SU-DHL-6 (cell line): ENCODE data around the gene LENG9.

ENCODE experiments used
- H2AFZ ChIP-seq: fragments of 200-600 bp; sonication (generic); 2 replicates; pipeline ENCODE4 v1.6.1; 2014; ENCODE audit warnings: low read depth, mild to moderate bottlenecking, moderate library complexity, mixed read lengths, antibody characterized with exemption, low read length; ENCODE audit not compliant: severe bottlenecking
- H3F3A ChIP-seq: fragments of 200-600 bp; shearing (Covaris generic); 2 replicates; pipeline ENCODE4 v1.6.0; 2016; ENCODE audit warnings: antibody characterized with exemption, mild to moderate bottlenecking; ENCODE audit not compliant: insufficient read depth
- H3K27ac ChIP-seq: fragments of 200-600 bp; sonication (generic); 2 replicates; pipeline ENCODE4 v1.5.1; 2016; ENCODE audit warnings: low read depth, mild to moderate bottlenecking, low read length, moderate library complexity, mixed read lengths
- H3K27me3 ChIP-seq: fragments of 200-600 bp; sonication (generic), shearing (Covaris generic); 2 replicates; pipeline ENCODE4 v1.6.0; 2014; ENCODE audit warnings: mild to moderate bottlenecking, low read length
- H3K36me3 ChIP-seq: fragments of 200-600 bp; sonication (generic); 2 replicates; pipeline ENCODE4 v1.6.1; 2014; ENCODE audit warnings: mild to moderate bottlenecking, low read length, mixed read lengths
- H3K4me2 ChIP-seq: fragments of 300-600, 200-600 bp; shearing (Covaris generic), sonication (generic); 2 replicates; pipeline ENCODE4 v1.6.0; 2014; ENCODE audit warnings: low read length, low read depth, mild to moderate bottlenecking; ENCODE audit not compliant: poor library complexity, severe bottlenecking
- H3K4me3 ChIP-seq: fragments of 200-600 bp; sonication (generic); 2 replicates; pipeline ENCODE4 v1.5.1; 2014; ENCODE audit warnings: antibody characterized with exemption, low read length, mild to moderate bottlenecking, mixed read lengths; ENCODE audit not compliant: insufficient read depth, poor library complexity, severe bottlenecking
- H3K79me2 ChIP-seq: fragments of 200-600 bp; sonication (generic); 2 replicates; pipeline ENCODE4 v1.6.1; 2014; ENCODE audit warnings: mild to moderate bottlenecking, low read length, moderate library complexity; ENCODE audit not compliant: insufficient read depth
- H3K9ac ChIP-seq: fragments of 200-600 bp; sonication (generic); 2 replicates; pipeline ENCODE4 v1.7.0; 2014; ENCODE audit warnings: mild to moderate bottlenecking, low read length
- H3K9me2 ChIP-seq: fragments of 200-600 bp; sonication (generic); replicated peaks from 2 replicates; pipeline ENCODE4 v1.6.1; 2014; ENCODE audit warnings: low read length; ENCODE audit not compliant: insufficient read depth
- H3K9me3 ChIP-seq: fragments of 200-600 bp; sonication (generic); 2 replicates; pipeline ENCODE4 v1.6.1; 2014; ENCODE audit warnings: low read length, mixed read lengths; ENCODE audit not compliant: insufficient read depth
- H4K20me1 ChIP-seq: fragments of 200-600 bp; sonication (generic); 2 replicates; pipeline ENCODE4 v1.6.1; 2014; ENCODE audit warnings: low read depth, mild to moderate bottlenecking, antibody characterized with exemption, low read length, moderate library complexity, mixed read lengths
- CTCF ChIP-seq: fragments of 200-600 bp; sonication (generic); IDR thresholded peaks from one replicate; pipeline ENCODE4 v1.5.1; 2017; ENCODE audit warnings: antibody characterized with exemption, mild to moderate bottlenecking, low read length, moderate library complexity; ENCODE audit not compliant: insufficient read depth, poor library complexity, severe bottlenecking
- EZH2phosphoT487 ChIP-seq: fragments of 200-600 bp; sonication (generic), shearing (Covaris generic); conservative IDR thresholded peaks from 2 replicates; pipeline ENCODE4 v1.6.1; 2018; ENCODE audit warnings: mild to moderate bottlenecking, antibody characterized with exemption, low read length, moderate library complexity, mixed read lengths

Gene LENG9

GRCh38 chr19:54436628-54437252, 26.8 kb downstream of the LENG9 start:
- Histone ChIP-seq H3K36me3 (no peaks in the 10 kb centered on the region), H2AFZ (no peak overlapping the region), H3K27ac (no peak overlapping the region), H4K20me1 (no peaks in the 10 kb centered on the region), H3K79me2 (no peaks in the 10 kb centered on the region), H3K4me2 (no peak overlapping the region), H3K9me2 (no peaks in the 10 kb centered on the region), H3K27me3 (no peaks in the 10 kb centered on the region), H3K9ac (no peak overlapping the region), H3K4me3 (no peak overlapping the region), H3K9me3 (no peaks in the 10 kb centered on the region), H3F3A (no peaks in the 10 kb centered on the region)
- TF ChIP-seq EZH2phosphoT487, result no peak
- TF ChIP-seq CTCF, result no peak

GRCh38 chr19:54436031-54436523, 27.5 kb downstream of the LENG9 start:
- H3K27ac ChIP-seq, result no peak overlapping the region
- TF ChIP-seq EZH2phosphoT487, result no peak
- no peak for TF ChIP-seq CTCF

GRCh38 chr19:54435551-54436016, 28.0 kb downstream of the LENG9 start:
- no peak for TF ChIP-seq EZH2phosphoT487
- no peak for TF ChIP-seq CTCF
- H3K36me3 ChIP-seq, result no peaks in the 10 kb centered on the region
- no peak overlapping the region for H3K27ac ChIP-seq
- H3K9me2 ChIP-seq, result no peaks in the 10 kb centered on the region
- no peak overlapping the region for H2AFZ ChIP-seq
- no peaks in the 10 kb centered on the region for H3K9me3 ChIP-seq
- no peak overlapping the region for H3K4me3 ChIP-seq
- no peak overlapping the region for H3K9ac ChIP-seq
- H3K4me2 ChIP-seq, result no peak overlapping the region
- no peaks in the 10 kb centered on the region for H3K79me2 ChIP-seq
- H4K20me1 ChIP-seq, result no peaks in the 10 kb centered on the region
- H3K27me3 ChIP-seq, result no peaks in the 10 kb centered on the region
- no peaks in the 10 kb centered on the region for H3F3A ChIP-seq

More at GRCh38 chr19:54436031-54436523, 27.5 kb downstream of the LENG9 start:
- Histone ChIP-seq H3K4me2 (no peak overlapping the region), H3K36me3 (no peaks in the 10 kb centered on the region), H3F3A (no peaks in the 10 kb centered on the region), H3K9me2 (no peaks in the 10 kb centered on the region), H3K9me3 (no peaks in the 10 kb centered on the region), H3K9ac (no peak overlapping the region), H2AFZ (no peak overlapping the region), H3K27me3 (no peaks in the 10 kb centered on the region), H3K4me3 (no peak overlapping the region), H3K79me2 (no peaks in the 10 kb centered on the region), H4K20me1 (no peaks in the 10 kb centered on the region)
